CD4-positive, alpha-beta T cell treated with Interleukin-15 for 4 hours (primary cell): ENCODE measurements around the gene PGLYRP2.

Source experiments
- DNase-seq: peaks from one replicate; pipeline ENCODE4 v3.0.0-alpha.2; 2020; ENCODE audit warnings: low spot score

PGLYRP2 gene

DNA sequence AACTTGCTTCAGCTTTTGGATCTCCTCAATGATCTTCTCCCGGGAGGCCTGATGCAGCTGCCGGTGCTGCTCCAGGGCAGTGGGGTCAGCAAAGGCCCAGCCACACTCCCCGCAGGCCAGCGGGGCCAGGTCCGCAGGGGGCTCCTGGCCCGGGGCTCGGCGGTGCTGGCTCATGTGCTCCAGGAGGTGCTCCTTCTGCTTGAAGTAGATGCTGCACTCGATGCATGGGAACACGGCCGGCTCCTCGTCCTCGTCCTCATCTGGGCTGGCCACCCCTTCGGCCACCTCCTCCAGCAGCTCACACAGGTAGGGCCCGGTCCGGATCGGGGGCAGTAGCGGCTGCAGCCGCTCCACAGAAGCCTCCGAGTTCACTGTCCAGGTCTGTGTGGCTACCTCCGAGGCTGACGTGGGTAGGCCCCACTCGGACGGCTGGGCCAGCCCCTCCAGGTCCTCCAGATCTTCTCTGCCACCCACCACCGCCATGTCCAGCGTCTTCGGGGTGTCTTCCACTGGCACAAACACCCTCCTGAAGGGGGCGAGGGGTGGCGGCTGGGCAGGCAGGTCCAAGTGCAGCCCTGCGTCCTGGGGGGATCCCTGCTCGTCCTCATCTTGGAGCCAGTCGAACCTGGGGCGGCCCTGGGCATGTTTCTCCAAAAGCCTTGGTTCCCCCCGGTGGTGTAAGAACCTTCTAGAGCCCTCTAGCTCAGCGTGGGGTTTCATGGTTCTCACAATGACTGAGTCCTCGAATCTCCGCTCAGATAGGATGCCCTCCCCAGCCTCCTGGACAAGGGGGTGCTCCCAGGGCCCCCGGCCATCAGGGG lies 39.3 kb downstream of the PGLYRP2 start:
- DNase-seq, result no peak

DNA sequence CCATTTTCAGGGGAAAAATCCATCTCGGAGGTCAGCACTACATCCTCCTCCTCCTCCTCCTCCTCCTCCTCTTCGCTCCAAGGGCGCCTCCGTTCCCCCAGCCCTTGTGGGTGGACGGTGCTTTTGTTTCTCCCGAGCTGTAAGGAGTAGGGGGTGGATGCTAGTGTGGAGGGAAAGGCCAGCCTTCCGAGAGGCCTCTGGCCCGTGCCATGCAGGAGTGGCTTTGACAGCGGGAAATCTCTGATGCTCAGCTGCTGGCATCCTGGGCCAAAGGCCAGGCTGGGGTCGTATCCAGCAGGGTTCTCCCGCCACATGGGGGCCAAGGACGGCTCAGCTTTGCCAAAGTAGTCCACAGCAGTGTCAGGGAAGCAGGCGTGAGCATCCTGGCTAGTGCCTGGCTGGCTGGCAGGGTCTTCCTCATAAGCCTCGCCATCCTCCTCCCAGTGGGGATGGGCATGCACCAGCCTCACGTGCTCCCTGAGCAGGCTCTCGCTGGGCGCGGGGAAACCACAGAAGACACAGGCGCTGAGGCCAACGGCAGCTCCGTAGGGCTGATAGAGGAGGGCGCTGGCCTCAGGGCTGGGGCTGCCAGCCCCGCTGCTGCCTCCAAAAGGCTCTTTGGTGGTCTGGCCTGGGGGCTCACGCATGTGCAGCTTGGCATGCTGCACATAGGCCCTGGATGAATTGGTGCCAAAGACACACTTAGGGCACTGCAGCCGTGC lies 40.1 kb downstream of the PGLYRP2 start:
- DNase-seq, result no peak

DNA sequence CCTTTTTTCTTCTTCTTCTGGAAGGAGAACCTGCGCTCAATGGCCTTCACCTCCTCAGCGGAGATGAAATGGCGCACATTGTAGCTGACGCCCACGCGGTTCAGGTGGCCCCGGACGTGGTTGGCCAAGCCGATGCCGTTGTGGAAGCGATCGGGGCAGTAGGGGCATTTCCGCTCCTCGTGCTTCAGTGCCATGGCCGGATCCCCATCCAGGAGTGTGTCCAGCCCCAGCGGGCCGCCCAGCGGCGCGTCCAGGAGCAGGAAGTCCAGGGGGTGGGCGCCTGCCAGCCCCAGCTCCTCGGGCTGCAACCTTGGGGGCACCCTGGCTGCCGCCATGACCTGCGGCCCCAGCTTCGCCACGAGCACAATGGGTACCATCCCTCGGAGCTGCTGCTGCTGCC lies 40.7 kb downstream of the PGLYRP2 start:
- DNase-seq, result no peak

DNA sequence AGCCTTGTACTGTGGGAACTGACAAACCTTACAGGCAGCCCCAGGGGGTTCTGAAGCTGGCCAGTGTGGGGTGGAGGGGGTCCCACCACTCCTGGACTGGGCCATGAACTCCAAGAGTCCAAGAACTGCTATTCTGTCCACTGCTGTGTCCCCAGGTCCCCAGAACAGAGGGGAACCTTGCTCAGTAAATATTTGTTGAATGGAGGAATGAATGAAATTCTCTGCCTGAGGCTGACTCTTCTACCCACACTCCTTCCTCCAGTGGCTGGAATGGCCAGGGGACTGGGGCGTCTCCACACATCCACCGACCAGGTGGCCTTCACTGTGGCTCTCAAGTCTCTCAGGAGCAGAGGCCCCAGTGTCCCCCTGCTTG lies 41.2 kb downstream of the PGLYRP2 start:
- no peak for DNase-seq

DNA sequence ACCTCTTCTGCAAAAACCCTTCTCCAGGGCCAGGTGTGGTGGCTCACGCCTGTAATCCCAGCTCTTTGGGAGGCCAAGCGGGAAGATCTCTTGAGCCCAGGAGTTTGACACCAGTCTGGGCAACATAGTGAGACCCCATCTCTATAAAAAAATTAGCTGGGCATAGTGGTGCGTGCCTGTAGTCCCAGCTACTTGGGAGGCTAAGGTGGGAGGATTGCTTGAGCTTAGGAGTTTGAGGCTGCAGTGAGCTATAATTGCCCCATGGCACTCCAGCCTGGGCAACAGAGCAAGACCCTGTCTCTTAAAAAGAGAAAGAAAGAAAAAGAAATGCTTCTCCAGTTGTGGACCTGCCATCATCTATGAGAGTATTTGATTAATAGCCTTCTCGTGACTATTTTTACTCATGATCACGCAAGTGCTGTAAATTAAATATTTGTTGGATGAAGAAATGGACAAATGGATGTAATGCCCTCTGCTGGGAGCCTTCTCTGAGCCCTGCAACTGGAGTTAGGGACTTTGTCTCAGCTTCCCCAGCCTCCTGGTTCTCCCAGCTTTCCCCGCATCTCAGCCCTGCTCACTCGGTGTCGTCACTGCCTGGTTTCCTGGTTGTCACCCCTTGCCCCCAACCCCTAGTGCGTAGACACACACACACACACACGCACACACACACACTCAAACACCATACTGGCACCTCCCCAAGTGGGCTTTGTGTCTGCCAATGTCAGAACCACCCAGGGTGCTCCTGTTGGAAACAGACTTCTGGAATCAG lies 41.8 kb downstream of the PGLYRP2 start:
- no peak for DNase-seq

DNA sequence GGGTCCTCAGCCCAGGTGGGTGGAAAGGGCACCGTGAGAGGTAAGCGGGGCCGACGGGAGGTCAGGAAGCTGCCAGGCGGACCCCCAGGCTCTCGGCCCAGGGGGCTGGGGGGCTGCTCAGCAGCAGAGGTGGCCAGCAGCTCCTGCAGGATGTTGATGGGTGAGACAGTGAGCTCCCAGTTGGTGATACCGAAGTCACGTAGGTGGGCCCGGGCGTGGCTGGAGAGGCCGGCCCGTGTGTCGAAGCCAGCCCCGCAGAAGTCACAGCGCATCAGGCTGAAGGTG lies 42.5 kb downstream of the PGLYRP2 start:
- no peak for DNase-seq

DNA sequence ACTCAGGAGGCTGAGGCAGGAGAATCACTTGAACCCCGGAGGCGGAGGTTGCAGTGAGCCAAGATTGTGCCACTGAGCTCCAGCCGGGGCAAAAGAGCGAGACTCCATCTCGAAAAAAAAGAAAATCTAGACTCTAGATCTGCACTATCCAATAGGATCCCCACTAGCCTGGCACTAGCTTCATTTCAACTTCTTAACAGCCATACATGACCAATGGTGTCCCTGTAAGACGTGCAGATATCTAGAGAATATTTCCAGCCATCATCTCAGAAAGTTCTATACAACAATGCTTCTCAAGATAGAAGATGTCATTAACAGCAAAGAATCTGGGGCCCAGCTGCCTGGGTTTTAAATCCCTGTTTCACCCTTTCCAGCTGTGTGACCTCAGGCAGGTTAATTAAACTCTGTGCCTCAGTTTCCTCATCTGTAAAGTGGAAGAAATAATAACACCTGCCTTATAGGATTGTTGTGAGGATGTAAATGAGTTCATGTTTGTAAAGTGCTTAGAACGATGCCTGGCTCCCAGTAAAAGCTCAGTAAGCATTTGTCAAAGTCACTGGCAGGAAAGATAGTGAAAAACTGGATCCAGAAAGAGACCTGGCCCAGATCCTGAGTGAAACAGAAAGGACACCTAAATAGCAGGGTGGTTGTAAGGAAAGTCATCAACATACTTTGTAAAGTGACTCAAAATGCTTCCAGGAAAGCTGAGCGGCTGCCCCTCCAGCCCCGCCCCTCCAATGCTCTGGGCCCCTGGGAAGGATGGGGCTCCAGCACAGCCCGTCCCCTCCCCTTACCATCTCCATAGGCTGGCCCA lies 43.1 kb downstream of the PGLYRP2 start:
- DNase-seq, result no peak

DNA sequence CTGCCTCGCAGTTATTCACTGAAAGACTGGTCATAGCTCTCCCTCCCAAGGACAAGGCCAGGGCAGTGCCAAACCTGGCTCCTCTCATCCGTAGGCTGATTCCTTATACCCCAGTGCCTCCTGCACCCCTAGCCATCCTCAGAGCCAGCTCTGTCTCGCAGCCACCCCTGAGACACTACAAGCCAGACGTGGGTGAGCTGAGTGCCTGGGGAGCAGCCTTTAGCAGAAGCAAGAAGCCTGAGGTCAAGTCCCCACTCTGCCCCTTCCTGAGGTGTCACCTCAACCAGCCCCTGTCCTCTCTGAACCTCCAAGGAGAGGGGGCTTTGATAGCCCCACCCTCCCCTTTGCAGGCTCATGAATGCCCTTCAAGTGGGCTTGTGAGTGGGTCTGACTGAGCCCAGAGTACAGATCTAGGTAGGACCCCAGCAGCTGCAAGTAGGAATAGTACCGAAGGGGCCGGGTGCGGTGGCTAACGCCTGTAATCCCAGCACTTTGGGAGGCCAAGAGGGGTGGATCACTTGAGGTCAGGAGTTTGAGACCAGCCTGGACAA lies 45.7 kb downstream of the PGLYRP2 start:
- DNase-seq, result no peak

DNA sequence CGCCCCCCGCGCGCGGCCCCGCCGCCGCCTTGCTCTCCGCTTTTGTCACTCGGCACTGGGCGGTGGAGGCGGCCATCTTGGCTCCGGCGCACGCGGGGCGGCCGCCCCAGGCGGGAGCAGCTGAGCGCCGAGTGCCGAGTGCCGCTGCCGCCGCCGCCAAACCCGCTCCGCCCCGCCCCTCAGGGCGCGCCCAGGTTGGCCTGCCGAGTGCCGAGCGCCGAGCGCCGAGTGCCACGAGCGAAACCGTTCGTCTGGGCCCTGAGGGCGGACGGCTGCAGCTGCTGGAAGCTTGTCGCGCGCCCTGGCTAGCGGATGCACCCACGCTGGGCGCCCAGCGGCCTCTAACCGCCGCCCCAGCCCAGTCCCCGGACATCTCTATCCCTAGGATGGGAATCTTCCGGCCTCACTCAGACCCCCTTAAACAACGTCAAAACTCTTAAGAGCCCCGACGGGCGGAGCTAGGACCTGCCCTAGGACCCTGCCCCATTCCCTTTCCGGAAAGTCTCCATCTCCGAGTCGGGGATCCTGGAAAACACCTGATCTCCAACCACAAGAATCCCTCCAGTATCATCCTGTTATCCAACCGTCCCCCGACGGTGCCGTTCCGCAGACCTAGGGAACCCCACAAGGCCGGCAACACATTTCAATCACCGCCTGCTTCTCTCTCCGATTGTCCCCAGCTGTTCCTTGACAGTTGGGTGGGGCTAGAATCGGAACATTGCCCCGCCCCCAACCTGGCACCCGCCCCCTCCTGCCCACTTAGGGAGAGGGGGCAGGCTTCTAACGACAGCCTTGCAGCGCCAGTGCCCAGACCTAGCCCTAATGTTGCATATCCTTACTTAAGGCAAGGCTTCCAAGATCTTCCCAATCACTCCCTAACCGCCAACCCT lies 46.4 kb downstream of the PGLYRP2 start:
- DNase-seq, result peak; percentile 92

DNA sequence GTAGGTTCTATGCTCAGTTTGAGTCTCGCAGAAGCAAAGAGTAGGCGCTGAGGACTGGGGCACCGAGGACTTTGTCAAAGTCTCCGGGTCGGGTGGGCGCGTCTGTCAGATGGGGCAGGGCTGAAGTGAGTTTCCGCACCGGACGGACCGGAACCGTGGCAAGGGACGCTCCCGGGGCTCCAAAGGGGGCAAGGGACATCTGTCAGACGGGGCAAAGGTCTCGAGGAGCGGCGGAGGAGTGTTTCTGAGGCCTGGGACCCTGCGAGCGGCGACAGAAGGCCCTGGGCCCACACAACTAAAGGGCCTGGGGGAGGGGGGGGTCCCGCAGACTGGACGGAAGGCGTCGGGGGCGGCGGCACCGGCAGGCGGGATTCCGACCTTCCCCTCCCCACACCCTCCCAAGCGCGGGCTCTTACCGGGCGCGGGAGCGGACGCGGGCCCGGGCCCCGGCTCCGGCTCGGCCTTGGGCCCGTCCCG lies 47.2 kb downstream of the PGLYRP2 start:
- no peak for DNase-seq

DNA sequence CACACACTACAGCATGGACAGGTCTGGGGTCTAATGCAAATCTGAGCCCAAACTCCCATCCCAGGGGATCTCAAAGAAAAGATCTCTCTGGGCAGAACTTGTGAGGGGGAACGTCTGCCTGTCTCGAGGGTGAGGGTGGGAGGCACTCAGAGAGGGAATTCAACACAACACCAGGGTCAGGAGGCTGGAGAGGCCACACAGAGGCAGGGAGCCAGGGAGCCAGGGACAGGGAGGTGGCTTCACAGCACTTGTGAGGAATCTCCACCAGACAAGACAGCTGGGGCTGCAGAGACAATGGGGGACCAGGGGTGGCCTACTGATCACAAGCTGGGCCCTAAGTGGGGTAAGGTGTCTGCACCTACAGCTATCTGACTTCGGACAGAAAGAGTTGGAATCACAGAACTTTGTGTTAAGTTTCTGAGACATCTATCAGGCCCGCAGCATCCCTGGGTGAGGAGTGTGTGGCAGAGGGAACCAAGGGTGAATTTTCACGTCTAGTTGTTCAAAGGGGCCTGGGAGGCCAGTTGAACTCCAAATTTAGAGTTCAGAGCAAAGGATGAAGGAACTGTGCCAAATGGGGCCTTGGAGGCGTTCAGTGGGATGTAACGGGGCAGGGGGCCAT lies 47.8 kb downstream of the PGLYRP2 start:
- no peak for DNase-seq

DNA sequence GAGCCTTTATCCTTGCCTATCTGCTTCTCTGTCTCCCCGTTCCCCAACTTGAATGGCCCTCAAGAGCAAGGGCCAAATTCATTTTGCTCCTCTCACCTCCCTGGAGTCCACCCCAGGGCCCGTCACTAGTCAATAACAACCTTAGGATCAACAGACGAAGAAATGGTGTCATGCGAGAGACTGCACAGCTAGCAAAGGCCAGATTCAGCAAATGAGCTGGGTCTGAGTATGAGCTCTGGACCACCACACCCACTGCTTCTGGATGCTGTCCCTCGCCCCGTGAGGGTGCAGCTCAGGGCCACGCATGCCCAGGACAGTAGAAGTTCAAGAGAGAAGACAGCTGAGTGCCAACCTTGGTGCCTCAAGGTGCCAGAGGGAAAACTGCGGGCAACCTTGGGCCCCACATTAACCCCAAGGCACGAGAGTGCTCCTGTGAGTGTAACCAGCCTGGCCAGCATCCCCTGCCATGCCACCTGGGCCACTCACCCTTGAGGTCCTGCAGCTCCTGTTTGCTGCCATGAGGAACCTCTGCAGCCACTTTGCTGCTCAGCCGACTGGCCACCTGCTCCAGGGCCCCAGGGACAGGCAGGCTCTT lies 48.7 kb downstream of the PGLYRP2 start:
- DNase-seq, result no peak

DNA sequence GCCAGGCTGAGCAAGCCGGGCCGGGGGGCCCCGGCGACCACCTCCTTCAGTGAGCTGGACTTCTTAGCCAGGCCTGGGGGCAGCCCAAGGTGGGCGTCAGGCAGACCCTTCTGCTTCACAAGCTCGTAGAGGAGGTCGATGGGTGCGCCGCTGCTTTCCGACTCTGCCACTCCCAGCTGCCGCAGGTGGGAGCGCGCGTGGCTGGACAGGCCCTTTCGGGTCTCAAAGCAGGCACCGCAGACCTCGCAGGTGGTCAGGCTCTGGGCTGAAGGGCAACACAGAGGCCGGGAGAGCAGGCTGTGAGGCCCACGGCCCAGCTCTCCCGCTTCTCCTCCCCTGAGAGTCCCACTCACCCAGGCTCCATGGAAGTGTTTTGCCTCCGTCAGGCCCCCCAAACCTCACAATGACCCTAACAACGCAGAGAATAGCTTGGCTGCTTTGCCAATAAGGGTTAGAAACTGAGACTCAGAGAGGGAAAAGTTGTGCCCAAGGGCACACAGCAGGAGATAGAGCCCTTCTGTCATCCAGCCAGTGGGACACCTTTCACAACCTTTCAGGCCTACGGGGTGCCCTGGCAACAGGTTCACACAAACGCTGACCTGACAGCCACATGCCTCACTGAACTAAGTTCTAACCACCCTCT lies 49.4 kb downstream of the PGLYRP2 start:
- DNase-seq, result no peak

DNA sequence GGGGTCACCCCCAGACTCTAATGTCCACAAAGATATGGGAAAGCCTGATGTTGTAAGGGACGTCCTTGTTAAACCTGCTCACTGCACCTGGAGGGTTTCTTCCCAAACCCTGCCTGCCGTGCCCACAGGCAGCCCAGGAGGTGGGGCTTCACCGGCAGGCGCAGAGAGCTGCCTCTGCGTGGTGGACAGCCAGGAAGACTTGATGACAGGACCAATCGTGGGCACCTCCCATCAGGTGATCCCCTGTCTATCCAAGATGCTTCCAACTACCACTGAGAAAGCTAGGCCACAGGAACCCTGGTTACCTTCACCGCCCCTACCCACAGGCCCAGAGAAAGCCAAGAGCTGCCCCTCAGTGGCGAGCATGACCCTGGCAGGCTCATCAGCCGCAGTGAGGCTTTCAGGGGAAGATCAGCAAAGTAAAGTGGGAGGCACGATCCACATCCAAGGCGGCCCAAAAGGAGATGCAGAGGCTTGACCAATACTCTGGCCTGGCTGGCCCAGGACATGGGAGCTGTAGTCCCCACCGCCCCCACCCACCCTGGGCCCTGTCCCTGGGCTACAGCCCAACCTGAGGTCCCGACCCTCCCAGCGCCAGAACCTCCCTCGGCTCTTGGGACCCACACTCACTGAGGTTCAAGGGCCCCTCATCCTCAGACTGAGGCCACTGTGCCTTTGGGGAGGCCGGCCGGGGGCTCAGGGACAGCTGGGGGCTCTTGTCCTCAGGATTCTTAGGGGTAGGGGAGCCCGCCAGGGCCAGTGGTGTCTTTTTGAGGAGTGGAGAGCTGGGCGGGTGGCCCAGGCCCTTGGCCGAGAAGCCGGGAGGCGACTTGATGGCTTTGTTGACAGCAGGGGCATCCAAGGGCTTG lies 50.1 kb downstream of the PGLYRP2 start:
- DNase-seq, result no peak

DNA sequence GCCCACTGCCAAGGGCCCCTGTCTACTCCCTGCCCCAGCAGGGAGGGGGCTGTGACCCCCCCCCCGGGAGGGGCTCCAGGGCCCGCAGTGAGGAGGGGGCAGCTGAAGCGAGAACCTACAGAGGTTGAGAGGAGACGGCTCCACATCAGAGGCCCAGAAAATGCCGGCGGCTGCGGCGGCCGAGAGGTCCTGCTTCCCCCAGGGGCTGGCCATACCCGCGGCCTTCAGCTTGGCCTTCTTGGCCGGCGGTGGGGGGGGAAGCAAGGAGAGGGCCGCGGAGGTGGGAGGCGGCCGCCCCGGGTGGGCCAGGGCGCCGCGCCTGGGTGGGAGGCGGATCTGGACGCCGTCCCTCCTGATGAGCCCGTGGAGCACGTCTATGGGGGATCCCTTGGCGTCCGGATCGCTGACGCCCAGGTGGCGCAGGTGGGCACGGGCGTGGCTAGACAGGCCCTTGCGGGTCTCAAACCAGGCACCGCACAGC lies 51.3 kb downstream of the PGLYRP2 start:
- DNase-seq, result no peak

DNA sequence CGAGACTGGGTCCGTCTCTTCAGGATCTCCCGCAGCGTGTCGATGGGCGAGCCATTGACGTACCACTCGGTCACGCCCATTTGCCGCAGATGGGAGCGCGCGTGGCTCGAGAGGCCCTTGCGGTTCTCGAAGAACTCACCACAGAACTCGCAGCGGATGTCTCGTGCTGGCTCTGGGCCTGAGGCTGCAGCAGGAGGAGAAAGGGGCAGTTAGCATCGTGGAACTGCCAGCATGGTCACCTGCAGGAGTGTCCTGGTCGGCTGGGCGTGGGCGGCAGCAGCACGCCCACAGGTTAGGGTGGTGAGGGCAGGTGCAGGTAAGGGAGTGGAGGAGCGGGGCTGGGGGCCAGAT lies 52.0 kb downstream of the PGLYRP2 start:
- DNase-seq, result no peak

DNA sequence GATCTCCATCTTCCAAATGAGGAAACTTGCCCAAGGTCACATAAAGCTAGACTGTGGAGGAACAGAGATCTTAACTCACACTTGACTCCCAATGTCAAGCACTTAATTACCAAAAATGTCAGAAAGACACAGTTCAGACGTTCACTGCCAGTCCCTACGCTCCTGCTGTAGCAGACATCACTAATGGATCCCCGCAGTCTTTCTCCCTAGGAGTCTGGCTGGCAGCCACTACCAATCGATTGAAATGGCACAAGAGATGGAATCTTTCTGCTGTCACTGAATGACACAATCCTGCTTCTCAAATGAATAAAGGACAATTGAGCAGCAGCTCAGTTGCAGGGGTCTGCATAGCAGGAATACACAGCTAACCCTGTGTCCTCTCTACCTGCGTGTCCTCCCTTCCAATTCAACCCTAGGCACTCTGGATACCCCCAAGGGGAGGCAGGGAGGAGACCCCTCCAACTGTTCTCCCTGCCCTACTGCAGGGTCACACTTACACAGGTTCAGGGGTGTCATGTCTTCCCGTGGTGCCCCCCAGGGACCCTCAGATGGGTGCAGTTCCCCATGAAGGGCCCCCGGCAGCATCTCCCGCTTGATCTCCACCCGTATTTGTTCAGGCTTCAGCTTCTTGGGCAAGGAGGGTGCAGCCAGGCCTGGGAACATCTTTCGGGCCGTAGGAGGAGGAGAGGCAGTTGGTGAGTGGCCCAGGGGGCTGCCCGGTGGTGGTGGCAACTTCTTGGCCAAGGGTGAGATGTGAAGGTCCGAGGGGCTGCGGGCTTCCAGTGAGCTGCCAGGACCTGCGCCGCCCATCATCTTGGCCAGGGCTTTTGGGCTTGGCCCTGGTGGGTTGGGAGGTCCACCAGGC lies 52.6 kb downstream of the PGLYRP2 start:
- DNase-seq, result no peak
